Liver (tissue), 3 donors: ENCODE results near the gene NKD2.

Experiments
- EGR1 ChIP-seq, 2 donors: IDR thresholded peaks; 2 replicates each; pipeline ENCODE4 v1.6.1; 2016 to 2018; ENCODE audit warnings: antibody characterized with exemption in 2 of 2, low read depth in 2 of 2
- GABPA ChIP-seq, 2 donors: IDR thresholded peaks in 1 of 2; conservative IDR thresholded peaks in 1 of 2; 2 replicates each; pipeline ENCODE4 v1.6.1; 2016; ENCODE audit warnings: antibody characterized with exemption in 2 of 2, mild to moderate bottlenecking in 1 of 2, moderate library complexity in 1 of 2
- JUND ChIP-seq, 2 donors: IDR thresholded peaks; 2 replicates each; pipeline ENCODE4 v1.6.1; 2016; ENCODE audit warnings: antibody characterized with exemption in 2 of 2
- RAD21 ChIP-seq, 2 donors: IDR thresholded peaks; 2 replicates each; pipeline ENCODE4 v1.6.1; 2016; ENCODE audit warnings: antibody characterized with exemption in 2 of 2, mild to moderate bottlenecking in 2 of 2
- SP1 ChIP-seq: IDR thresholded peaks from 2 replicates; pipeline ENCODE4 v1.6.1; 2018; ENCODE audit warnings: antibody characterized with exemption, mild to moderate bottlenecking
- TAF1 ChIP-seq: conservative IDR thresholded peaks from 2 replicates; pipeline ENCODE4 v1.6.1; 2016; ENCODE audit warnings: antibody characterized with exemption, mild to moderate bottlenecking
- YY1 ChIP-seq: IDR thresholded peaks from 2 replicates; pipeline ENCODE4 v1.6.1; 2016; ENCODE audit warnings: antibody characterized with exemption, mild to moderate bottlenecking
- TF ChIP-seq, protein P1 (sequence below): fragments of 150-350 bp; IDR thresholded peaks from 2 replicates; pipeline ENCODE4 v1.5.1; 2017; ENCODE audit warnings: improper control_type of control experiment, low read depth, low read length; ENCODE audit not compliant: missing input control
- TF ChIP-seq, protein P2 (sequence below): IDR thresholded peaks from 2 replicates; pipeline ENCODE4 v1.6.1; 2016; ENCODE audit warnings: antibody characterized with exemption
- TF ChIP-seq, protein P3 (sequence below): IDR thresholded peaks from 2 replicates; pipeline ENCODE4 v1.6.1; 2016; ENCODE audit warnings: antibody characterized with exemption, mild to moderate bottlenecking
- TF ChIP-seq, protein P4 (sequence below): IDR thresholded peaks from 2 replicates; pipeline ENCODE4 v1.6.1; 2016; ENCODE audit warnings: antibody characterized with exemption
- donor health status: healthy.
- donor health status: healthy.

DNA sequence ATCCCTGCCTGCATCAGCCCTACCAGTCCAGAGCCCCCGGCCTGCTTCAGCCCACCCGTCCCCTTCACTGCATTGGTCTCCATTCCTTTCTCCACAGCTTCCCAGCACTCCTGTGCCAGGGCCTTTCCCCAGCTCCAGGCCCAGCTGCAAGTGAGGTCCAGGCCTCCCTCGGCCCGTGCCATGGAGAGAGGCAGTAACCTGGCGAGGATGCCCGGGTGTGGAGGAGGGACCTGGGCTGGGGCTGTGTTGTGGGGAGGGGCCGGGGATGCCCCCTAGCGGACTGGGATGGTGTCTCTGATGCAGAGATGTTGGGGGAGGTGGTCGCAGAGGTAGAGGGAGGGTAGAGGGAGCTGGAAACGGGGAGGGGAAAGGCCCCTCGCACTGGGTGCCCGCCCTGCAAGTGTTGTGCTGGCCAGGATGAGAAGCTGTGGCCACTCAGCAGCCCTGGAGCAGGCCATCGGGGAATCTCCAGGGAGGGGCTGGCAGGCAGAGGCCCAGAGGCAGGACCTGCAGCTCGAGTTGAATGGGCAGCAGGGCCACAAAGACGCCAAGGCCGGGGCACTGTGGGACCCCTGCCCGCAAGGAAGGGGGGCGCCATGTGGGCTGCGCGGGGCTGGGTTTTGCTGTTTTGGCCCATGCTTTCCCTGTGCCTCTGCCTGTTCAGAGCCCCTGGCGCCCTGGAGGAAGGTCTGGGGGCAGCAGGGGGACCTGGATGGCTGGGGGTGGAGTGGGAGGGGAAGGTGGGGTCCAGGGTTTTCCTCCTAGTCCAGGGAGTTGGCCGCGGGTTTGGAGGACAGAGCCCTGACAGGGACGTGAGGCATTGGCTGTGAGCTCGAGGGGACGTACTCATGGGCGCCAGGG is 26.0 kb upstream of the NKD2 start:
- TF ChIP-seq, protein P1, sequence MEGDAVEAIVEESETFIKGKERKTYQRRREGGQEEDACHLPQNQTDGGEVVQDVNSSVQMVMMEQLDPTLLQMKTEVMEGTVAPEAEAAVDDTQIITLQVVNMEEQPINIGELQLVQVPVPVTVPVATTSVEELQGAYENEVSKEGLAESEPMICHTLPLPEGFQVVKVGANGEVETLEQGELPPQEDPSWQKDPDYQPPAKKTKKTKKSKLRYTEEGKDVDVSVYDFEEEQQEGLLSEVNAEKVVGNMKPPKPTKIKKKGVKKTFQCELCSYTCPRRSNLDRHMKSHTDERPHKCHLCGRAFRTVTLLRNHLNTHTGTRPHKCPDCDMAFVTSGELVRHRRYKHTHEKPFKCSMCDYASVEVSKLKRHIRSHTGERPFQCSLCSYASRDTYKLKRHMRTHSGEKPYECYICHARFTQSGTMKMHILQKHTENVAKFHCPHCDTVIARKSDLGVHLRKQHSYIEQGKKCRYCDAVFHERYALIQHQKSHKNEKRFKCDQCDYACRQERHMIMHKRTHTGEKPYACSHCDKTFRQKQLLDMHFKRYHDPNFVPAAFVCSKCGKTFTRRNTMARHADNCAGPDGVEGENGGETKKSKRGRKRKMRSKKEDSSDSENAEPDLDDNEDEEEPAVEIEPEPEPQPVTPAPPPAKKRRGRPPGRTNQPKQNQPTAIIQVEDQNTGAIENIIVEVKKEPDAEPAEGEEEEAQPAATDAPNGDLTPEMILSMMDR = no peak
- TF ChIP-seq YY1 = no peak
- no peak for TF ChIP-seq RAD21 (IDR thresholded peaks at IDR 0.05)
- no peak for TF ChIP-seq EGR1 (IDR thresholded peaks at IDR 0.05; ENCODE audit: low read depth in 2 of 2)
- no peak for TF ChIP-seq SP1
- TF ChIP-seq, protein P2, sequence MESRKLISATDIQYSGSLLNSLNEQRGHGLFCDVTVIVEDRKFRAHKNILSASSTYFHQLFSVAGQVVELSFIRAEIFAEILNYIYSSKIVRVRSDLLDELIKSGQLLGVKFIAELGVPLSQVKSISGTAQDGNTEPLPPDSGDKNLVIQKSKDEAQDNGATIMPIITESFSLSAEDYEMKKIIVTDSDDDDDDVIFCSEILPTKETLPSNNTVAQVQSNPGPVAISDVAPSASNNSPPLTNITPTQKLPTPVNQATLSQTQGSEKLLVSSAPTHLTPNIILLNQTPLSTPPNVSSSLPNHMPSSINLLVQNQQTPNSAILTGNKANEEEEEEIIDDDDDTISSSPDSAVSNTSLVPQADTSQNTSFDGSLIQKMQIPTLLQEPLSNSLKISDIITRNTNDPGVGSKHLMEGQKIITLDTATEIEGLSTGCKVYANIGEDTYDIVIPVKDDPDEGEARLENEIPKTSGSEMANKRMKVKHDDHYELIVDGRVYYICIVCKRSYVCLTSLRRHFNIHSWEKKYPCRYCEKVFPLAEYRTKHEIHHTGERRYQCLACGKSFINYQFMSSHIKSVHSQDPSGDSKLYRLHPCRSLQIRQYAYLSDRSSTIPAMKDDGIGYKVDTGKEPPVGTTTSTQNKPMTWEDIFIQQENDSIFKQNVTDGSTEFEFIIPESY = no peak
- no peak for TF ChIP-seq TAF1
- TF ChIP-seq, protein P3, sequence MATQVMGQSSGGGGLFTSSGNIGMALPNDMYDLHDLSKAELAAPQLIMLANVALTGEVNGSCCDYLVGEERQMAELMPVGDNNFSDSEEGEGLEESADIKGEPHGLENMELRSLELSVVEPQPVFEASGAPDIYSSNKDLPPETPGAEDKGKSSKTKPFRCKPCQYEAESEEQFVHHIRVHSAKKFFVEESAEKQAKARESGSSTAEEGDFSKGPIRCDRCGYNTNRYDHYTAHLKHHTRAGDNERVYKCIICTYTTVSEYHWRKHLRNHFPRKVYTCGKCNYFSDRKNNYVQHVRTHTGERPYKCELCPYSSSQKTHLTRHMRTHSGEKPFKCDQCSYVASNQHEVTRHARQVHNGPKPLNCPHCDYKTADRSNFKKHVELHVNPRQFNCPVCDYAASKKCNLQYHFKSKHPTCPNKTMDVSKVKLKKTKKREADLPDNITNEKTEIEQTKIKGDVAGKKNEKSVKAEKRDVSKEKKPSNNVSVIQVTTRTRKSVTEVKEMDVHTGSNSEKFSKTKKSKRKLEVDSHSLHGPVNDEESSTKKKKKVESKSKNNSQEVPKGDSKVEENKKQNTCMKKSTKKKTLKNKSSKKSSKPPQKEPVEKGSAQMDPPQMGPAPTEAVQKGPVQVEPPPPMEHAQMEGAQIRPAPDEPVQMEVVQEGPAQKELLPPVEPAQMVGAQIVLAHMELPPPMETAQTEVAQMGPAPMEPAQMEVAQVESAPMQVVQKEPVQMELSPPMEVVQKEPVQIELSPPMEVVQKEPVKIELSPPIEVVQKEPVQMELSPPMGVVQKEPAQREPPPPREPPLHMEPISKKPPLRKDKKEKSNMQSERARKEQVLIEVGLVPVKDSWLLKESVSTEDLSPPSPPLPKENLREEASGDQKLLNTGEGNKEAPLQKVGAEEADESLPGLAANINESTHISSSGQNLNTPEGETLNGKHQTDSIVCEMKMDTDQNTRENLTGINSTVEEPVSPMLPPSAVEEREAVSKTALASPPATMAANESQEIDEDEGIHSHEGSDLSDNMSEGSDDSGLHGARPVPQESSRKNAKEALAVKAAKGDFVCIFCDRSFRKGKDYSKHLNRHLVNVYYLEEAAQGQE = no peak
- TF ChIP-seq JUND (IDR thresholded peaks at IDR 0.05) = no peak
- TF ChIP-seq, protein P4, sequence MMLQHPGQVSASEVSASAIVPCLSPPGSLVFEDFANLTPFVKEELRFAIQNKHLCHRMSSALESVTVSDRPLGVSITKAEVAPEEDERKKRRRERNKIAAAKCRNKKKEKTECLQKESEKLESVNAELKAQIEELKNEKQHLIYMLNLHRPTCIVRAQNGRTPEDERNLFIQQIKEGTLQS = no peak
- TF ChIP-seq GABPA (IDR thresholded peaks at IDR 0.05 in 1 of 2, conservative IDR thresholded peaks at IDR 0.05 in 1 of 2) = no peak
